Keratinocyte (primary cell): ENCODE data around the gene FEZF2. TPM values are rescaled to one million over a fixed set of nuclear protein-coding genes. Genes with fewer than 3 reads are reported as not detected.

Source experiments
- DNase-seq: peaks from one replicate; pipeline ENCODE4 v3.0.0-alpha.2; 2011; ENCODE audit warnings: low read depth, missing footprints, low spot score
- FAIRE-seq: peaks from 2 replicates; lab custom pipeline; 2011; peaks lifted over from hg19 to GRCh38; lab: Jason Lieb, UNC
- H2AFZ ChIP-seq: 2 replicates; pipeline ENCODE4 v1.6.0; 2012; ENCODE audit warnings: low read length, control low read depth, inconsistent platforms; ENCODE audit not compliant: control insufficient read depth
- H3K27ac ChIP-seq: 2 replicates; pipeline ENCODE4 v1.5.1; 2011; ENCODE audit warnings: low read length; ENCODE audit not compliant: control insufficient read depth, insufficient read depth
- H3K27me3 ChIP-seq: 3 replicates; pipeline ENCODE4 v1.6.0; 2011; ENCODE audit warnings: low read length; ENCODE audit not compliant: control insufficient read depth, insufficient read depth; ENCODE audit errors: extremely low read depth
- H3K36me3 ChIP-seq, 2 experiments: 2 replicates in 1 of 2; 3 replicates in 1 of 2; pipeline ENCODE4 v1.5.1; 2011; ENCODE audit warnings: low read length in 2 of 2, mild to moderate bottlenecking in 1 of 2; ENCODE audit not compliant: control insufficient read depth in 2 of 2, insufficient read depth in 2 of 2; ENCODE audit errors: extremely low read depth in 1 of 2
- H3K4me1 ChIP-seq: 3 replicates; pipeline ENCODE4 v1.5.1; 2011; ENCODE audit warnings: low read length; ENCODE audit not compliant: control insufficient read depth, insufficient read depth; ENCODE audit errors: extremely low read depth
- H3K4me2 ChIP-seq: 3 replicates; pipeline ENCODE4 v1.6.0; 2011; ENCODE audit warnings: low read depth, low read length; ENCODE audit not compliant: control insufficient read depth, insufficient read depth; ENCODE audit errors: extremely low read depth
- H3K4me3 ChIP-seq, 3 experiments: fragments of 200-600 bp in 1 of 3; sonication (generic) in 1 of 3; 2 replicates in 2 of 3; 3 replicates in 1 of 3; pipeline ENCODE4 v1.5.1; 2011 to 2016; ENCODE audit warnings: low read length in 3 of 3, mild to moderate bottlenecking in 3 of 3, control low read depth in 2 of 3, inconsistent platforms in 1 of 3, low read depth in 1 of 3, mixed read lengths in 1 of 3, mixed run types in 1 of 3, moderate library complexity in 1 of 3; ENCODE audit not compliant: control insufficient read depth in 2 of 3, insufficient read depth in 2 of 3; ENCODE audit errors: extremely low read depth in 1 of 3
- H3K79me2 ChIP-seq: 2 replicates; pipeline ENCODE4 v1.6.0; 2012; ENCODE audit warnings: low read length; ENCODE audit not compliant: control insufficient read depth, insufficient read depth
- H3K9ac ChIP-seq: 3 replicates; pipeline ENCODE4 v1.6.0; 2011; ENCODE audit warnings: low read length; ENCODE audit not compliant: control insufficient read depth, insufficient read depth; ENCODE audit errors: extremely low read depth
- H3K9me1 ChIP-seq: 3 replicates; pipeline ENCODE4 v1.6.0; 2011; ENCODE audit warnings: low read length; ENCODE audit not compliant: control insufficient read depth, insufficient read depth; ENCODE audit errors: extremely low read depth
- H3K9me3 ChIP-seq: 2 replicates; pipeline ENCODE4 v1.5.1; 2012; ENCODE audit warnings: low read depth, low read length; ENCODE audit not compliant: control insufficient read depth
- H4K20me1 ChIP-seq: 3 replicates; pipeline ENCODE4 v1.6.0; 2011; ENCODE audit warnings: low read length; ENCODE audit not compliant: control insufficient read depth, insufficient read depth; ENCODE audit errors: extremely low read depth
- EZH2 ChIP-seq: IDR thresholded peaks from one replicate; pipeline ENCODE4 v1.6.1; 2012; ENCODE audit warnings: inconsistent platforms, mild to moderate bottlenecking, low read length, moderate library complexity
- dilution Hi-C: fragments of 300-500 bp; cut with MboI; formaldehyde crosslinking; loops from one replicate; pipeline ENCODE4 v1.7.0; 2020; ENCODE audit warnings: low sequenced_read_pairs; ENCODE audit not compliant: extremely low pct_ligation_motif_present
- polyA plus RNA-seq, 5 experiments: library from polyadenylated mRNA; depleted of rRNA in 3 of 5; stranded (reverse) in 3 of 5; stranded (forward) in 1 of 5; unstranded in 1 of 5; fragments of >200 nt; gene quantifications; 1 replicate in 1 of 5; 2 replicates in 3 of 5; 3 replicates in 1 of 5; pipeline versions ENCODE4 v1.2.1 to v1.2.3, GENCODE V29; 2011 to 2012; ENCODE audit warnings: missing spikeins in 2 of 5, low read depth in 1 of 5, low replicate concordance in 1 of 5
- TF ChIP-seq, protein P1 (sequence below), 3 experiments: IDR thresholded peaks in 1 of 3; conservative IDR thresholded peaks in 1 of 3; optimal IDR thresholded peaks in 1 of 3; 2 replicates in 2 of 3; 3 replicates in 1 of 3; pipeline versions ENCODE3 to v1.5.1; 2011; ENCODE audit warnings: low read length in 3 of 3, mild to moderate bottlenecking in 3 of 3, moderate library complexity in 2 of 3, control low read depth in 1 of 3, inconsistent platforms in 1 of 3; ENCODE audit not compliant: insufficient read depth in 2 of 3; ENCODE audit errors: extremely low read depth in 1 of 3

Gene FEZF2
- polyA plus RNA-seq, 1 donor (not counting 4 experiments of a cell fraction or from before 2014, with no cell fraction given) = not detected

DNA sequence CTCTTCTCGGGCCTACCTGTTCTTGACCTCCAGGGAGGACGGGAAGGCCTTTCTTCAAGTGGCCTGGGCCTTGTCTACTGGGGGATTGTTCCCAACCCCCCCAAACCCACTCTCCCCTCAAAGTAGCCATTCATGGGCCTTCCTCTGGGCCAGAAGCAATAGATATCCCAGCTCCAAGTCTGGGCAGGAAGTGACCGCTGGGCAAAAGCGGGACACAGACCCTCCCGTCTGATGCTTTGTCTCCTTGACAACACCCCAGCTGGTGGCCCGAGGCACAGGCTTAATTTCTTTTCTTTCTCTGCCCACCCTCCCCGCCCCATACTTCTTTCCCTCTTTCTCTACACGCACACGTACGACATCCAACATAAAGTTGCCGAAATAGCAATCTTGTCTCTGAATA is 41.4 kb upstream of the FEZF2 start:
- DNase-seq = no peak
- H3K4me2 ChIP-seq = no peak overlapping the region
- H3K4me3 ChIP-seq = no peak overlapping the region
- no peaks in the 10 kb centered on the region for H3K9me1 ChIP-seq
- H3K9me3 ChIP-seq = no peaks in the 10 kb centered on the region
- H3K36me3 ChIP-seq = no peaks in the 10 kb centered on the region
- H3K9ac ChIP-seq = no peak overlapping the region
- no peak overlapping the region for H2AFZ ChIP-seq
- H3K27ac ChIP-seq = no peak overlapping the region
- dilution Hi-C loops = no loop called here
- H3K4me1 ChIP-seq = no peaks in the 10 kb centered on the region
- FAIRE-seq = no peak
- no peak for TF ChIP-seq EZH2
- TF ChIP-seq, protein P1, sequence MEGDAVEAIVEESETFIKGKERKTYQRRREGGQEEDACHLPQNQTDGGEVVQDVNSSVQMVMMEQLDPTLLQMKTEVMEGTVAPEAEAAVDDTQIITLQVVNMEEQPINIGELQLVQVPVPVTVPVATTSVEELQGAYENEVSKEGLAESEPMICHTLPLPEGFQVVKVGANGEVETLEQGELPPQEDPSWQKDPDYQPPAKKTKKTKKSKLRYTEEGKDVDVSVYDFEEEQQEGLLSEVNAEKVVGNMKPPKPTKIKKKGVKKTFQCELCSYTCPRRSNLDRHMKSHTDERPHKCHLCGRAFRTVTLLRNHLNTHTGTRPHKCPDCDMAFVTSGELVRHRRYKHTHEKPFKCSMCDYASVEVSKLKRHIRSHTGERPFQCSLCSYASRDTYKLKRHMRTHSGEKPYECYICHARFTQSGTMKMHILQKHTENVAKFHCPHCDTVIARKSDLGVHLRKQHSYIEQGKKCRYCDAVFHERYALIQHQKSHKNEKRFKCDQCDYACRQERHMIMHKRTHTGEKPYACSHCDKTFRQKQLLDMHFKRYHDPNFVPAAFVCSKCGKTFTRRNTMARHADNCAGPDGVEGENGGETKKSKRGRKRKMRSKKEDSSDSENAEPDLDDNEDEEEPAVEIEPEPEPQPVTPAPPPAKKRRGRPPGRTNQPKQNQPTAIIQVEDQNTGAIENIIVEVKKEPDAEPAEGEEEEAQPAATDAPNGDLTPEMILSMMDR (optimal IDR thresholded peaks at IDR 0.05 in 1 of 3, IDR thresholded peaks at IDR 0.05 in 1 of 3, conservative IDR thresholded peaks at IDR 0.05 in 1 of 3; ENCODE audit: extremely low read depth in 1 of 3, insufficient read depth in 2 of 3, low read length in 3 of 3) = no peak
- no peaks in the 10 kb centered on the region for H4K20me1 ChIP-seq
- H3K27me3 ChIP-seq = peaks cover 10% of the 10 kb centered on the region
- H3K79me2 ChIP-seq = no peaks in the 10 kb centered on the region

DNA sequence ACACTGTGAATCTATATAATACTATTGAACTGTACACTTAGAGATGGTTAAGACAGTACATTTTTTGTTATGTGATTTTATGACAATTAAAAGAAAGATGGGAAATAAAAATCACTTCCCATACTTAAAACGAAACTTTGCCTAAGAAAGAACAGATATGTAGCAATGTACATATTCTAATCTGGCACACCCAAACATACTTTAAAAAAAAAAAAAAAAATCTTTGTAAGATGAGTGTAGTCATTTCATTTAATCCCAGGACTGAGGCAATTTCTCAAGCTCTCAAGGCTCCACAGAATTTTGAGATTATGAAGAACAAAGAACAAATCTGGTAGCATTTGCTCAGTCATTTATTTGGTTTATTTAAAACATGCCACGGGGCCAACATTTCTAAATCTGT is 40.3 kb upstream of the FEZF2 start:
- H3K4me2 ChIP-seq = no peak overlapping the region
- no peak for FAIRE-seq
- H3K27me3 ChIP-seq = peaks cover 10% of the 10 kb centered on the region
- no peak for TF ChIP-seq EZH2
- TF ChIP-seq, protein P1 (optimal IDR thresholded peaks at IDR 0.05 in 1 of 3, IDR thresholded peaks at IDR 0.05 in 1 of 3, conservative IDR thresholded peaks at IDR 0.05 in 1 of 3; ENCODE audit: extremely low read depth in 1 of 3, insufficient read depth in 2 of 3, low read length in 3 of 3) = no peak
- no peak for DNase-seq
- H3K9me3 ChIP-seq = no peaks in the 10 kb centered on the region
- dilution Hi-C loops = no loop called here
- no peak overlapping the region for H3K9ac ChIP-seq
- H3K79me2 ChIP-seq = no peaks in the 10 kb centered on the region
- no peak overlapping the region for H3K27ac ChIP-seq
- H3K36me3 ChIP-seq = no peaks in the 10 kb centered on the region
- no peak overlapping the region for H3K4me3 ChIP-seq
- no peaks in the 10 kb centered on the region for H4K20me1 ChIP-seq
- no peaks in the 10 kb centered on the region for H3K4me1 ChIP-seq
- no peak overlapping the region for H2AFZ ChIP-seq
- no peaks in the 10 kb centered on the region for H3K9me1 ChIP-seq
